Central memory CD8-positive, alpha-beta T cell (primary cell): ENCODE data around the gene SLC9A1.

Source experiments
- ATAC-seq: fragments of 150-1000 bp; cut with Tn5 transposase; replicated peaks from 2 replicates; pipeline ENCODE4 v1.10.0; 2022; ENCODE audit warnings: mild to moderate bottlenecking, moderate FRiP score, moderate number of reproducible peaks; ENCODE audit not compliant: poor library complexity, severe bottlenecking; ENCODE audit errors: extremely low read depth
- DNase-seq, 2 donors: peaks; one replicate each; pipeline ENCODE4 v3.0.0; 2021; ENCODE audit warnings: low spot score in 2 of 2
- H3K27ac Mint-ChIP-seq: one replicate; pipeline ENCODE4 v1.8.0; 2022; ENCODE audit warnings: low read depth, mild to moderate bottlenecking, moderate library complexity, mixed read lengths
- H3K27me3 Mint-ChIP-seq: one replicate; pipeline ENCODE4 v1.8.0; 2022; ENCODE audit warnings: mixed read lengths
- H3K36me3 Mint-ChIP-seq: one replicate; pipeline ENCODE4 v1.8.0; 2022; ENCODE audit warnings: mild to moderate bottlenecking, moderate library complexity, mixed read lengths; ENCODE audit not compliant: insufficient read depth
- H3K4me1 Mint-ChIP-seq: one replicate; pipeline ENCODE4 v1.8.0; 2022; ENCODE audit warnings: mixed read lengths
- H3K4me3 Mint-ChIP-seq: one replicate; pipeline ENCODE4 v1.8.0; 2022; ENCODE audit warnings: mild to moderate bottlenecking, moderate library complexity, mixed read lengths
- H3K9me3 Mint-ChIP-seq: one replicate; pipeline ENCODE4 v1.8.0; 2022; ENCODE audit warnings: mixed read lengths

The SLC9A1 gene

GRCh38 chr1:27163093-27163492 is 8.2 kb upstream of the SLC9A1 start:
- ATAC-seq (no peak), DNase-seq (no peak)
- Mint-ChIP-seq H3K27ac (no peak overlapping the region), H3K27me3 (no peaks in the 10 kb centered on the region), H3K4me1 (no peaks in the 10 kb centered on the region), H3K4me3 (no peak overlapping the region), H3K36me3 (no peaks in the 10 kb centered on the region), H3K9me3 (no peaks in the 10 kb centered on the region)

DNA sequence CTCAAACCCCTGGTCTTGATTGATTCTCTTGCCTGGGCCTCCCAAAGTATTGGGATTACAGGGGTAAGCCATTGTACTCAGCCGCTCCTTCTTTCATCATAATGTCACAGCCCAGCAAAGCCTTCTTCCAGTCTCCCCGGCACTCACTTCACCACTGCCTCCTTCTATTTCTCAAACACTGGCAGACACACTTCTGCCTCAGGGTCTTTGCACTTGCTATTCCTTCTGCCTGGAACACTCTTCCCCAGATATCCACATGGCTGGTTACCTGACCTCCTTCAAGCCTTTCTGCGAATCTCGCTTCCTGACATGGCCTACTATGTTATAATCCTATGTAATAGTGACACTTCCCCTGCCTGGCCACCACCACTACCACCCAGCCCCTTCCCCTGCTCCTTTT is 7.2 kb upstream of the SLC9A1 start:
- ATAC-seq (no peak), DNase-seq (no peak)
- Mint-ChIP-seq H3K27me3 (no peaks in the 10 kb centered on the region), H3K27ac (no peak overlapping the region), H3K36me3 (peaks cover 2% of the 10 kb centered on the region), H3K4me3 (no peak overlapping the region), H3K9me3 (no peaks in the 10 kb centered on the region), H3K4me1 (no peaks in the 10 kb centered on the region)

GRCh38 chr1:27161594-27161993 is 6.7 kb upstream of the SLC9A1 start:
- H3K27ac Mint-ChIP-seq: no peak overlapping the region
- no peak for DNase-seq

GRCh38 chr1:27157194-27157593 is 2.3 kb upstream of the SLC9A1 start:
- ATAC-seq: no peak
- peaks cover 22% of the 10 kb centered on the region for H3K36me3 Mint-ChIP-seq
- no peaks in the 10 kb centered on the region for H3K9me3 Mint-ChIP-seq
- H3K27me3 Mint-ChIP-seq: no peaks in the 10 kb centered on the region
- H3K4me3 Mint-ChIP-seq: no peak overlapping the region
- H3K4me1 Mint-ChIP-seq: peaks cover 33% of the 10 kb centered on the region
- no peak for DNase-seq
- no peak overlapping the region for H3K27ac Mint-ChIP-seq

More at GRCh38 chr1:27161594-27161993, 6.7 kb upstream of the SLC9A1 start:
- no peaks in the 10 kb centered on the region for H3K4me1 Mint-ChIP-seq
- H3K4me3 Mint-ChIP-seq: no peak overlapping the region
- H3K9me3 Mint-ChIP-seq: no peaks in the 10 kb centered on the region
- no peaks in the 10 kb centered on the region for H3K27me3 Mint-ChIP-seq
- peaks cover 2% of the 10 kb centered on the region for H3K36me3 Mint-ChIP-seq
- ATAC-seq: peak; percentile 40

- no peaks in the 10 kb centered on the region for H3K9me3 Mint-ChIP-seq
- no peak for DNase-seq
- ATAC-seq: no peak
- peak overlapping the region; percentile 99 for H3K27ac Mint-ChIP-seq
- peak overlapping the region; percentile 97 for H3K4me3 Mint-ChIP-seq
- H3K36me3 Mint-ChIP-seq: peaks cover 23% of the 10 kb centered on the region
- no peaks in the 10 kb centered on the region for H3K27me3 Mint-ChIP-seq
- H3K4me1 Mint-ChIP-seq: peaks cover 56% of the 10 kb centered on the region
These were observed 395 bp downstream of the SLC9A1 start for GRCh38 chr1:27154469-27154990.

- no peaks in the 10 kb centered on the region for H3K9me3 Mint-ChIP-seq
- no peak for DNase-seq
- H3K36me3 Mint-ChIP-seq: peaks cover 23% of the 10 kb centered on the region
- H3K4me3 Mint-ChIP-seq: peak overlapping the region; percentile 97
- no peak for ATAC-seq
- no peaks in the 10 kb centered on the region for H3K27me3 Mint-ChIP-seq
- peak overlapping the region; percentile 99 for H3K27ac Mint-ChIP-seq
- H3K4me1 Mint-ChIP-seq: peaks cover 62% of the 10 kb centered on the region
These were observed 982 bp downstream of the SLC9A1 start for GRCh38 chr1:27153927-27154358.

- H3K4me3 Mint-ChIP-seq: peak overlapping the region; percentile 97
- H3K27ac Mint-ChIP-seq: peak overlapping the region; percentile 99
- no peaks in the 10 kb centered on the region for H3K9me3 Mint-ChIP-seq
- H3K4me1 Mint-ChIP-seq: peaks cover 66% of the 10 kb centered on the region
- H3K36me3 Mint-ChIP-seq: peaks cover 25% of the 10 kb centered on the region
- H3K27me3 Mint-ChIP-seq: no peaks in the 10 kb centered on the region
- ATAC-seq (no peak), DNase-seq (no peak)
These were observed 1.4 kb downstream of the SLC9A1 start for GRCh38 chr1:27153549-27153886.

GRCh38 chr1:27152829-27153548 is 1.9 kb downstream of the SLC9A1 start:
- Mint-ChIP-seq H3K9me3 (no peaks in the 10 kb centered on the region), H3K4me1 (peaks cover 71% of the 10 kb centered on the region), H3K27ac (peak overlapping the region; percentile 99), H3K27me3 (no peaks in the 10 kb centered on the region), H3K36me3 (peaks cover 25% of the 10 kb centered on the region), H3K4me3 (peak overlapping the region; percentile 97)
- no peak for ATAC-seq
- DNase-seq: no peak

DNA sequence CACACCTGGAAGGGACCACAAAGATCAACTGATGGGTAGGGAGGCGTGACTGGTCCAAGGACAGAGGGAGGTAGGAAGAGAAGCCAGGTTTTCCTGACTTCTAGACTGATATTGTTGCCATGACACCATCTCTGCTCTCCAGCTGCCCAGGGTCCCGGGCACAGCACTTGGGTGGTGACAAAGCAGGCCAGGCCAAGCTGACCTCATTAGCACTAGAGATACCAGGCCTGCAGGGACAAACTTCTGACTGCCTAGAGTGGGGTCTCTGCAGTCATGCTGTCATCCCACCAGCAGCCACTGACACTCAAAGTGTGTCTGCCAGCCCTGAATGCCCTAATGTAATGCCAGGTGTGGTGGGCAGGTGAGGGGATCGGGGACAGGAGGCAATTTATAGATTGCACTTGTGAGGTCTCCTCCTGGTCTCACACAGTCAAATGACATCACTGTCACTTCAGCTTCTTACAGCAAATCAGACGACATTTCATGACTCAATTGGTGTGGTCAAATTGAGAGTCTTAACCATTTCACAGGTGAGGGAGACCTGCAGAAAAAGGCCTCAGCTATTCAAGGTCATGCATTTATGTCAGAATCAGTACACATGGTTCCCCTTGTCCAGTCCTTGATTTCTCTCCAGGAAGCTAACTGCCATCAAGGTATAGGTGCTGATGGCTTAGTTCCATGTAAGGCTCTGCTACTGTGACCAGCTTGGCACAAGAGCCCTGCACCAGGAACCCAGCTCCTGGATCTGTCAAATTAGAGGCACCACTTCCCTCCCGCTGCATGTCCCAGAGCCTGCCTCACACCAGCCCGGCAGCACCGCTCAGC is 2.7 kb downstream of the SLC9A1 start:
- DNase-seq (no peak), ATAC-seq (no peak)
- Mint-ChIP-seq H3K9me3 (no peaks in the 10 kb centered on the region), H3K27ac (no peak overlapping the region), H3K27me3 (no peaks in the 10 kb centered on the region), H3K36me3 (peaks cover 24% of the 10 kb centered on the region), H3K4me3 (peak overlapping the region; percentile 97), H3K4me1 (peaks cover 72% of the 10 kb centered on the region)

GRCh38 chr1:27150641-27151040 is 4.3 kb downstream of the SLC9A1 start:
- no peak for DNase-seq
- H3K4me1 Mint-ChIP-seq: peaks cover 70% of the 10 kb centered on the region
- no peaks in the 10 kb centered on the region for H3K9me3 Mint-ChIP-seq
- no peak for ATAC-seq
- H3K4me3 Mint-ChIP-seq: no peak overlapping the region
- H3K27ac Mint-ChIP-seq: no peak overlapping the region
- H3K27me3 Mint-ChIP-seq: no peaks in the 10 kb centered on the region
- H3K36me3 Mint-ChIP-seq: peaks cover 25% of the 10 kb centered on the region

DNA sequence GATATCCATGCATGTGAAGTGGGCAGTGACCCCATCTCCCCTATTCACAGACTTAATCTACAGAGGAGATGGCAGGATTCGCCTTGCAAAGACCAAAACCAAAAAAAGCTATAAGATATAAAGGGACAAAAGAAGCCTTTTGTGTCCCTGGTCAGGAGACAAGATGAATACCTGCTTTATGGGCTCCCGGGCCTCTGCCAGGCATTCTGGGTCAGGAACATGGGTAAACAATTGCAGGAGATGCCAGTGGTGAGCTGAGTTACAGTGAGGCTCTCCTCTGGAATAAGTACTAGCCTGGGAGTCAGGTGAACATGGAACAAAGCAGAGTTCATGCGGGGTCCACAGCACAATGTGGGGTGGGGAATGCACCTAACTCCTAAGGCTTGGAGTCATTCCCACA is 4.7 kb downstream of the SLC9A1 start:
- H3K4me3 Mint-ChIP-seq: no peak overlapping the region

GRCh38 chr1:27149762-27150113 is 5.2 kb downstream of the SLC9A1 start:
- no peak overlapping the region for H3K27ac Mint-ChIP-seq
- H3K36me3 Mint-ChIP-seq: peaks cover 18% of the 10 kb centered on the region
- no peak for ATAC-seq
- H3K4me3 Mint-ChIP-seq: no peak overlapping the region
- H3K27me3 Mint-ChIP-seq: no peaks in the 10 kb centered on the region
- no peak for DNase-seq
- H3K4me1 Mint-ChIP-seq: peaks cover 64% of the 10 kb centered on the region
- H3K9me3 Mint-ChIP-seq: no peaks in the 10 kb centered on the region

More for the DNA sequence above, 4.7 kb downstream of the SLC9A1 start:
- ATAC-seq (no peak), DNase-seq (no peak)
- Mint-ChIP-seq H3K9me3 (no peaks in the 10 kb centered on the region), H3K4me1 (peaks cover 66% of the 10 kb centered on the region), H3K27ac (no peak overlapping the region), H3K36me3 (peaks cover 21% of the 10 kb centered on the region), H3K27me3 (no peaks in the 10 kb centered on the region)
